H9 (cell line): ENCODE data around the gene NUDT16L1. TPM values are rescaled to one million over a fixed set of nuclear protein-coding genes. Genes with fewer than 3 reads are reported as not detected.

ENCODE experiments used
- DNase-seq: peaks from one replicate; pipeline ENCODE4 v3.0.0-alpha.2; 2017
- H2AFZ ChIP-seq: one replicate; pipeline ENCODE4 v1.6.1; 2013; ENCODE audit warnings: mild to moderate bottlenecking, low read length, control low read depth, moderate library complexity
- H2AK5ac ChIP-seq: 2 replicates; pipeline ENCODE4 v1.6.1; 2013; ENCODE audit warnings: low read length, control low read depth, mixed read lengths; ENCODE audit not compliant: insufficient read length
- H2BK120ac ChIP-seq: one replicate; pipeline ENCODE4 v1.6.1; 2013; ENCODE audit warnings: low read depth, mild to moderate bottlenecking, low read length, control low read depth, inconsistent platforms; ENCODE audit not compliant: poor library complexity, severe bottlenecking
- H2BK12ac ChIP-seq: 2 replicates; pipeline ENCODE4 v1.6.1; 2013; ENCODE audit warnings: low read length, control low read depth, mixed read lengths, low read depth; ENCODE audit not compliant: insufficient read length
- H2BK15ac ChIP-seq: 2 replicates; pipeline ENCODE4 v1.6.1; 2013; ENCODE audit warnings: low read depth, low read length, control low read depth
- H2BK20ac ChIP-seq: one replicate; pipeline ENCODE4 v1.6.1; 2013; ENCODE audit warnings: low read depth, mild to moderate bottlenecking, low read length, control low read depth, inconsistent platforms; ENCODE audit not compliant: poor library complexity, severe bottlenecking
- H2BK5ac ChIP-seq: 2 replicates; pipeline ENCODE4 v1.6.1; 2013; ENCODE audit warnings: low read length, control low read depth, mixed read lengths; ENCODE audit not compliant: insufficient read length
- H3K14ac ChIP-seq: 2 replicates; pipeline ENCODE4 v1.6.1; 2013; ENCODE audit warnings: low read length, control low read depth; ENCODE audit not compliant: insufficient read depth
- H3K18ac ChIP-seq: 2 replicates; pipeline ENCODE4 v1.6.1; 2013; ENCODE audit warnings: low read depth, mild to moderate bottlenecking, mixed read lengths, low read length, control low read depth; ENCODE audit not compliant: insufficient read length
- H3K23ac ChIP-seq: 2 replicates; pipeline ENCODE4 v1.6.1; 2013; ENCODE audit warnings: low read length, control low read depth, mixed read lengths, low read depth; ENCODE audit not compliant: insufficient read length
- H3K23me2 ChIP-seq: 2 replicates; pipeline ENCODE4 v1.6.1; 2013; ENCODE audit warnings: low read depth, mild to moderate bottlenecking, mixed read lengths, low read length, control low read depth; ENCODE audit not compliant: insufficient read length, poor library complexity, severe bottlenecking
- H3K27ac ChIP-seq: 2 replicates; pipeline ENCODE4 v1.5.1; 2013; ENCODE audit warnings: low read length, control low read depth, mixed read lengths, low read depth; ENCODE audit not compliant: insufficient read length
- H3K27me3 ChIP-seq: 2 replicates; pipeline ENCODE4 v1.6.1; 2013; ENCODE audit warnings: low read length, control low read depth, inconsistent platforms; ENCODE audit not compliant: insufficient read depth
- H3K4ac ChIP-seq: 2 replicates; pipeline ENCODE4 v1.6.1; 2013; ENCODE audit warnings: low read depth, mild to moderate bottlenecking, control low read depth, inconsistent platforms, low read length, moderate library complexity
- H3K4me1 ChIP-seq: 2 replicates; pipeline ENCODE4 v1.6.1; 2013; ENCODE audit warnings: low read length, control low read depth, inconsistent platforms; ENCODE audit not compliant: insufficient read depth
- H3K4me2 ChIP-seq: 2 replicates; pipeline ENCODE4 v1.6.1; 2013; ENCODE audit warnings: low read length, control low read depth, mixed read lengths; ENCODE audit not compliant: insufficient read length, insufficient read depth
- H3K56ac ChIP-seq: 2 replicates; pipeline ENCODE4 v1.6.1; 2013; ENCODE audit warnings: low read depth, mild to moderate bottlenecking, mixed read lengths, low read length, control low read depth; ENCODE audit not compliant: insufficient read length
- H3K79me1 ChIP-seq: 2 replicates; pipeline ENCODE4 v1.6.1; 2013; ENCODE audit warnings: low read depth, mild to moderate bottlenecking, moderate library complexity, low read length, control low read depth, inconsistent platforms; ENCODE audit not compliant: insufficient read depth, poor library complexity, severe bottlenecking
- H3K79me2 ChIP-seq: 2 replicates; pipeline ENCODE4 v1.6.1; 2013; ENCODE audit warnings: low read length, control low read depth, inconsistent platforms; ENCODE audit not compliant: insufficient read depth
- H3K9ac ChIP-seq: 2 replicates; pipeline ENCODE4 v1.6.1; 2013; ENCODE audit warnings: low read length, control low read depth, mixed read lengths; ENCODE audit not compliant: insufficient read length; ENCODE audit errors: extremely low read depth
- H3K9me3 ChIP-seq: one replicate; pipeline ENCODE4 v1.6.1; 2013; ENCODE audit warnings: low read depth, low read length, inconsistent platforms; ENCODE audit not compliant: control insufficient read depth
- H3T11ph ChIP-seq: one replicate; pipeline ENCODE4 v1.6.1; 2013; ENCODE audit warnings: mild to moderate bottlenecking, low read length, control low read depth, inconsistent platforms
- H4K20me1 ChIP-seq: one replicate; pipeline ENCODE4 v1.6.1; 2013; ENCODE audit not compliant: control insufficient read depth, insufficient read length, insufficient read depth
- H4K5ac ChIP-seq: 2 replicates; pipeline ENCODE4 v1.6.1; 2013; ENCODE audit warnings: low read depth, mild to moderate bottlenecking, mixed read lengths, low read length, control low read depth; ENCODE audit not compliant: insufficient read length
- H4K8ac ChIP-seq: replicated peaks from 2 replicates; pipeline ENCODE4 v1.6.1; 2013; ENCODE audit warnings: low read length, control low read depth, mixed read lengths, low read depth; ENCODE audit not compliant: insufficient read length
- H4K91ac ChIP-seq: 2 replicates; pipeline ENCODE4 v1.6.1; 2013; ENCODE audit warnings: low read depth, mild to moderate bottlenecking, moderate library complexity, mixed read lengths, low read length, control low read depth; ENCODE audit not compliant: insufficient read length
- H3K27ac Mint-ChIP-seq, 3 experiments: 2 replicates in 2 of 3; 3 replicates in 1 of 3; pipeline ENCODE4 v1.8.0; 2020 to 2021; ENCODE audit warnings: mixed read lengths in 3 of 3, mild to moderate bottlenecking in 1 of 3, moderate library complexity in 1 of 3
- H3K27me3 Mint-ChIP-seq: 2 replicates; pipeline ENCODE4 v1.8.0; 2021; ENCODE audit warnings: low read depth, mild to moderate bottlenecking, moderate library complexity, mixed read lengths
- H3K36me3 Mint-ChIP-seq, 3 experiments: 2 replicates in 2 of 3; 3 replicates in 1 of 3; pipeline ENCODE4 v1.8.0; 2020 to 2021; ENCODE audit warnings: low read depth in 3 of 3, mixed read lengths in 3 of 3; ENCODE audit not compliant: insufficient read depth in 1 of 3
- H3K4me1 Mint-ChIP-seq, 2 experiments: 2 replicates each; pipeline ENCODE4 v1.8.0; 2020; ENCODE audit warnings: mixed read lengths in 2 of 2
- H3K4me3 Mint-ChIP-seq, 2 experiments: 2 replicates in 1 of 2; 3 replicates in 1 of 2; pipeline ENCODE4 v1.8.0; 2020 to 2021; ENCODE audit warnings: mild to moderate bottlenecking in 2 of 2, mixed read lengths in 2 of 2, moderate library complexity in 1 of 2
- H3K9me3 Mint-ChIP-seq, 2 experiments: 2 replicates in 1 of 2; 3 replicates in 1 of 2; pipeline ENCODE4 v1.8.0; 2020; ENCODE audit warnings: mild to moderate bottlenecking in 2 of 2, mixed read lengths in 2 of 2, moderate library complexity in 1 of 2
- CTCF ChIP-seq: fragments of 200-600 bp; sonication (generic); conservative IDR thresholded peaks from 3 replicates; pipeline ENCODE4 v1.8.0; 2021; ENCODE audit warnings: antibody characterized with exemption, mild to moderate bottlenecking
- WGBS: extraction: QIAGEN DNeasy Blood & Tissue Kit; methylation state at CpG from one replicate; pipeline ENCODE4 v1.1.7; 2013; ENCODE audit warnings: missing lambda C conversion rate, low lambda C conversion rate, mixed read lengths; ENCODE audit not compliant: insufficient read length; ENCODE audit errors: extremely low coverage; 5-methylcytosine and 5-hydroxymethylcytosine counted together
- total RNA-seq: library from RNA; stranded (reverse); gene quantifications from 2 replicates; pipeline ENCODE4 v1.2.1, GENCODE V29; 2021

NUDT16L1 gene
- total RNA-seq, 1 experiment from 2014 or later, result 49.4 TPM

- H4K91ac ChIP-seq, result no peak overlapping the region
- H3K18ac ChIP-seq, result no peak overlapping the region
- no peak overlapping the region for H3K9ac ChIP-seq
- no peaks in the 10 kb centered on the region for H3K27me3 ChIP-seq
- H3K27me3 Mint-ChIP-seq, result no peaks in the 10 kb centered on the region
- H3K56ac ChIP-seq, result no peak overlapping the region
- peak overlapping the region in 2 of 3 experiments; percentile 18 to 71; a peak in 2 of 7 replicates for H3K27ac Mint-ChIP-seq
- H4K20me1 ChIP-seq, result no peaks in the 10 kb centered on the region
- no peak overlapping the region for H3T11ph ChIP-seq
- no CpG with 5 or more reads among the region's 17 CpGs for WGBS
- H3K9me3 Mint-ChIP-seq, result no peaks in the 10 kb centered on the region
- H3K23me2 ChIP-seq, result no peaks in the 10 kb centered on the region
- H3K36me3 Mint-ChIP-seq, result peaks cover 2 to 36% (median 26%) of the 10 kb centered on the region in 3 experiments; a peak in 6 of 7 replicates
- H3K4ac ChIP-seq, result no peak overlapping the region
- no peak overlapping the region for H3K4me3 Mint-ChIP-seq
- H3K4me2 ChIP-seq, result no peak overlapping the region
- H2BK5ac ChIP-seq, result no peak overlapping the region
- H2BK20ac ChIP-seq, result no peak overlapping the region
- H4K8ac ChIP-seq, result no peak overlapping the region
- H2BK15ac ChIP-seq, result no peak overlapping the region
- no peaks in the 10 kb centered on the region for H3K79me2 ChIP-seq
- H3K27ac ChIP-seq, result no peak overlapping the region
- no peak overlapping the region for H2BK120ac ChIP-seq
- 0 out of 3 replicates have a peak, but pooled peaks have one; percentile 7 for TF ChIP-seq CTCF
- no peaks in the 10 kb centered on the region for H3K4me1 ChIP-seq
- no peaks in the 10 kb centered on the region for H3K9me3 ChIP-seq
- H2AFZ ChIP-seq, result no peak overlapping the region
- no peak overlapping the region for H2BK12ac ChIP-seq
- no peak overlapping the region for H3K23ac ChIP-seq
- no peak for DNase-seq
- no peaks in the 10 kb centered on the region for H3K4me1 Mint-ChIP-seq
- H2AK5ac ChIP-seq, result no peak overlapping the region
- no peaks in the 10 kb centered on the region for H3K79me1 ChIP-seq
- no peak overlapping the region for H3K14ac ChIP-seq
- no peak overlapping the region for H4K5ac ChIP-seq
These were observed 9.9 kb upstream of the NUDT16L1 start for GRCh38 chr16:4683255-4684057.
